NCI-H2081 (cell line): ENCODE measurements around the gene MMP28.

Source experiments
- DNase-seq, 2 experiments: peaks; one replicate each; lab custom pipeline; 2025; lab: John Stamatoyannopoulos, UW

MMP28 gene

DNA sequence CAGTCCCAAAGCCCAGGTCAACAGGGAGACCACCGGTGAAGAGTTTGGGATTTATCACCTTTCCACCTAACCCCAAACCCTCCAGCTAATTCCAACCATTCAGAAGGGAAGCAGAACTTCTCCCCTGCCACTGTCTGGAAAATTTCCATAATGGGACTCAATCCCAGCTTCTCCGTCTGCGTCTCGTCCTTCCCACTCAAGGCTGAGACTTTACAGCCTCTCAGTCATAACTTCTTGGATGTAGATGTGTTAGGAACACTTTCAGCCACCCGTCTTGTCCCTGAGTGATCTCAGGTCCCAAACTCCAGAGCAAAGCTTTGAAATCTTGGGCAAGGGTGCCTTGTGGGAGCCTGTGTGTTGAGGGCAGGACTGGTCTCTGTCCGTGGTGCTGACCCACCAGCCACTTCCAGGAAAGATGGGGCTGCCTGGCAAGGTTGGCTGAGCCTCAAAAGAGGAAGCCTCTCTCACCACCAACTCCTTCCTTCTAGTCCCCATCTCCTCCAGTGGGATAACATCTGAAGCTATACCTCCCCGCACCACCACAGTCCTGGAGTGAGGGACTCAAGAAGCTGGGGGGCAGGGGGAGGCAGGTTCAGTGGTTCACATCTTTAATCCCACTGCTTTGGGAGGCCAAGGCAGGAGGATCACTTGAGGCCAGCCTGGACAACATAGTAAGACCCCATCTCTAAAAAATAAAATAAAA is 51.7 kb downstream of the MMP28 start:
- DNase-seq, result no peak

DNA sequence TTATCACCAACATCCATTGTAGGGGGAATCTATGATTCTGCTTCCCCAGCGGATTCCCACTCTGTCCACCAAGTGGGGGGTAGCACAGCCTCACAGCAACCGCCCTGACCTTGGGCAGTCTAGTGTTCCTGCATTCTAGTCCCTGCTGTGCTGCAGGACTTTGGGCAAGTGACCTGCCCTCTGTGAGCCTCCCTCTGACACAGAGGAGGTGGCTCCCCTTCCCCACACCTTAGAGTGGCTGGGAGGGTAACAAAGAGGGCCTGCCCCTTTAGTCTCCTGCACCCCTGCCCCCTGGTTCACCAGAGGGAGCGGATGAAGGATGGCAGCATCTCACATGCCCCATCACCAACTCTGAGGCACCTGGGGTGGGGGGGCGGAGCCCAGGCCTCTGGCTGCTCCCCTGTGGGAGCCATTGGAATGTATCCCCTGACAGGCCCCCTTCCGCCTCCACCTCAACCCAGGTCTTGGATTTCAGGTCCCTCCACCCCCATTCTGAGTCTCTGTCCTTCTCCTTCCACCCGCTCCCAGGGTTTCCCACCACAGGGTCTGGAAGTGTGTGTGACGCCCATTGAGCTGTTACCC is 52.5 kb downstream of the MMP28 start:
- DNase-seq, result no peak

DNA sequence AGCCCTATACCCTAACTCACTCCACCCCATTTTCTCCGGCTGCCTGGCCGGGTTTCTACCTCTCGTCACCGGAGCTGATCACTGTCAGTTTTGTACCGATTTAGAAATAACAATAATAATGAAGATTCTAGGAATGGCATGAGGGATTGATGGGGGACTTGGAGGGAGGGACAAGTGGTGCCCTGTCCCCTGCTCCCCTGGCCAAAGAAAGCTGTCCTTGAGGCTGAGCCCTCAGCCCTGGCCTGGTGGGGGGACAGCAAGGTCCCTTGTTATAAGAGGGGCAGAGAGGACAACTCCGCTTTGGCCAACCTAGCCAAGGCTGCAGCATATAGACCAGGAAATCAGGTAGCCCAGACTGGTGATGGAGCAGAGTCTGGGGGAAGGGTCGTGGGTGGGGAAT is 52.9 kb downstream of the MMP28 start:
- DNase-seq, result no peak

DNA sequence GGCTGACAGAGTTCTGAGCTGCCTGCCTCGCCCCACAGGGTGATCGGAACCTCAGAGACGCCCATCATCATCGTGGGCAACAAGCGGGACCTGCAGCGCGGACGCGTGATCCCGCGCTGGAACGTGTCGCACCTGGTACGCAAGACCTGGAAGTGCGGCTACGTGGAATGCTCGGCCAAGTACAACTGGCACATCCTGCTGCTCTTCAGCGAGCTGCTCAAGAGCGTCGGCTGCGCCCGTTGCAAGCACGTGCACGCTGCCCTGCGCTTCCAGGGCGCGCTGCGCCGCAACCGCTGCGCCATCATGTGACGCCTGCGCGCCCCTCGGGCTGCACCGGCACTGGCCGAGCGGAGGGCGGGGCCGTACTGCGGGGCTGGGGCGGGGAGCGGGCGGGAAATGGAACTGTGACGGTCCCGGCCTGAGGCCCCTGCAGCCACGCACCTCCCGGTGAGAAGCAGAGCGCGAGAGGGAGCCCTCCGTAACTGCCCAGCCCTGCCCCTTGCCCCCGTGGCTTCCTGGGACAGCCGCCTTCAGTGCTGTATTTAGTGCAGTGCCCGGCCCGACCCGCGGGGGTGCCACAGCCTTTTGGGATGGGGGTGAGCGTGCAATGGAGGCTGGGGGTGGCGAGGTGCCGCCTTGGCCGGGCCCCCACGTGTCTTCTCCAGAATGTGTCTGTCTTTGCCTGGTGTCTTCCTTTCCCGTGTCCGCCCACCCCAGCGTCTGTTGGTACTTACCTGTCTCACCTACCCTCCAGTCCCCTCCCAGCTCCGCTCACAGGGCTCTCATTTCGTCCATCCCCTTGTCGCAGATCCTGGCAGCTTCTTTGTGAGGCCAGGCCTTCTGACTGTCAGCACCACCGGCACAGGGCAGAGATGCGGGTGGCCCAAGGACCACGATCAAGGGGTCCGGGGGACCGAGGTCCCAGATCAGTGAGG is 54.2 kb downstream of the MMP28 start:
- peak; percentile 28 to 35 for DNase-seq

DNA sequence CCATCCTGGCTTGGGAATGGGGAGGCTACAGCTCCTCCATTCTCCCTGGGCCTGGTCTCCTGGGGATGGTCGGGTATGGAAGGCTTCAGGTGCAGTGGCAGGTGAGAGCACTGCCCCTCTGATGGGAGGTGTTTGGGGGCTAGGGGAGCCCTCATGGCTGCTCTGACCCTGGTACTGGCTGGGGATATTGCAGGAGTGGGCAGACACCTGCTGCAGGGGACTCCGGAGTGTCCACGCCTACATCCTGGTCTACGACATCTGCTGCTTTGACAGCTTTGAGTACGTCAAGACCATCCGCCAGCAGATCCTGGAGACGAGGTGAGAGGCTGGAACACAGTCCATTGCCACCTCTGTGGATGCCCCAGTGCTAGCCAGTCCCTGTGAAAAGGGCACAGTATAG is 55.2 kb downstream of the MMP28 start:
- DNase-seq, result no peak

DNA sequence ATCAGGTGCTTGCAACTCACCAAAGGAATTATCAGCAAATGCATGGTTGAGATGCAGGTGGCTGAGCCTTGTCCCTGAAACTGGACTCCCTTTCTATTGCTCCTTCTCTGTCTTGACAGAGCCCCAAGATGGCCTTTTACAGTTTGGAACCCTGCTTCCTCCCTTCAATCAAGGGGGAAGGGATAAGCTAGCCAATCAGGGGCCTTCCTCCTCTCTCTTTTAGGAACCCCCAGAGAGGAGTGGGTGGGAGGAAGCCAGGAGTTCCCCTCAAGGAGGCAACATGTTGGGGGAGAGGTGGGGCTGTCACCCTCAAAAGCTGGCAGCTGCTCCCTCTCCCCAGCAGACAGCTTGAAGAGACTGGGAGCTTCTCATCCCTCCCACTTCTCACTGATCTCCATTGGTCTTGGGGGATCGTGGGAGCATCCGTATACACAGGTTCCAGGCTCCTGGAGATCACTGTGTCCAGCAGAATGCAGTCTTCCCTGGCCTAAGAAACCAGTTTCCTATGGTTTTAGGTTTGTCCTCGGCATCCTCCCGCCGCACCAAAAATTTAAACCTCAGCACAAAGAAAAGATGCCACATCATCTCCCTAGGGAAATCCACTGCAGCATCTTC is 56.8 kb downstream of the MMP28 start:
- DNase-seq, result no peak

DNA sequence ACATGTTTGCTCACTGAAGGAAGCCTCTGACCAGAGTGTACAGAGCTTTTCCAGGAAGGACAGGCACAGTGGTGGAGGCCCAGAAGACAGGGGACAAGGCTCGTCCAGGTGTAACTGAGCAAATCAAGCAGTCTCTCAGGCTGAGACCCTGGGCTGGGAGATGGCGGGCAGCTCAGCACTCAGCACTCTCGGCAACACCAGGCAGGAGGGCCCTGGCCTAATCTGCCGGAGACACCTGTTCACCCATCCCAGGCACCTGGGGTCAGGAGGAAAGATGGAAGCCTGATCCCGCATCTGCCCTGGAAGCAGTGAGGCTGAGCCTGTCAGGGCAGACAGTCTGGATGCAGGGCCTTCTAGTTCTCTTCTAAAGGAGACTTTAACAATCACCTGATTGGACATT is 59.2 kb downstream of the MMP28 start:
- DNase-seq, result no peak

DNA sequence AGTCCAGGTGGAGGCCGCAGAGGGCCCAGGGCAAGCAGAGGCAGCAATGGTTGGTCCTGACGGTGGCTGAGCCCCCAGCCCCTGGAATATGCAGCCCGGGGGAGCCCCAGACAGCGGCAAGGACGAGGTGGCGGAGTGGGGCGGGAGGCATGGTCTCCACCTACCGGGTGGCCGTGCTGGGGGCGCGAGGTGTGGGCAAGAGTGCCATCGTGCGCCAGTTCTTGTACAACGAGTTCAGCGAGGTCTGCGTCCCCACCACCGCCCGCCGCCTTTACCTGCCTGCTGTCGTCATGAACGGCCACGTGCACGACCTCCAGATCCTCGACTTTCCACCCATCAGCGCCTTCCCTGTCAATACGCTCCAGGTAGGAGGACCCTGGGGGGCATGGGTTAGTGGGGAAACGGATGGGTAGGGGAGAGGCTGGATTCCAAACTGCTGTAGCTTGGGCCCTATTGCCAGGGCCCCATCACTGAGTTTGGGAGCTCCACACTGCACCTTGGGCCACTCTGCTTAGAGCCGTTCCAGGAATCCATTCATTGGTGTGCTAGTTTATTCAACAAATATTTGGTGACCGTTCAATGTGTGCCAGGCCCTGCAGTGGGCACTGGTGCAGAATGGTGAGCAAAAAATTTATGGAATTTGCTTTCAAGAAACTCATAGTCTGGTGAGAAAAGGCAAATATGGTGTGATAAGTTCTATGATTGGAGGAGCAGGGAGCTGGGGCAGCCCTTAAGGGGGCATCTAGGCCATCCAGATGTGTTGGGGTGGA is 60.2 kb downstream of the MMP28 start:
- no peak for DNase-seq

DNA sequence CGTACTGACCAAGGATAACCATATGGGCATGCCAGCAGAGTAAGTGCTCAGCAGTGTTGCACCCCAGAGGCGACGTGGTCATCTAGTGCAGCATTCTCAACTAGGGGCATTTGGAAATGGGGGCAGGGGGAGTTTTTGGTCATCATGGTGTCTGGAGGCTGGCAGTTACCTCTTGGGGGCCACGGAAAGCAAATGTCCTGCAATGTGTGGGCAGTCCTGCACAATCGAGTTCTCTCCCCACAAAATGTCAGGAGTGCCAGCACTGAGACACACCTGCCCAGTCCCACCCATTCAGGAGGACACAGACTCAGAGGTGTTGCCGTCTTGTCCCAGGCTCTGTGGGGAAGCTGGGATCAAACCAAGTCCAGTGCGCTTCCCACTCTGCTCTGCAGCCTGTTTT is 61.0 kb downstream of the MMP28 start:
- DNase-seq, result no peak

DNA sequence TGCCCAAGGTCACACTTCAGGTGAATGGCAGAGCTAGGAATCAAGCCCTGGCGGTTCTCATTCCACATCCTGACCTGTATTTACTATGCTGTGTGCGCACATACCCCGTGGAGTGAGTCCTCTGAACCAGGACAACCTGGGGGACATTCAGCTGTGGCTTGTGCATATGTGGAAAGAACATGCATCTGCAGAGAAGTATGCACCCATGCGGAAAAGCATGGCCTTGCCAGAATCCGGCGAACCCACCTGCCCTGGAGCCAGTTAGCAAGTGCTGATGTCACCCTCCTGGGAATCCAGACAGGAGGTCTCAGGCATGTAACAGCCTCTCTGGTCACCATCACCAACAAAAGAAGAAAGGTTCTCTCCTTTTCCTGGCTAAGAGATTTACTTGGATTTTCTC is 62.1 kb downstream of the MMP28 start:
- DNase-seq, result no peak

DNA sequence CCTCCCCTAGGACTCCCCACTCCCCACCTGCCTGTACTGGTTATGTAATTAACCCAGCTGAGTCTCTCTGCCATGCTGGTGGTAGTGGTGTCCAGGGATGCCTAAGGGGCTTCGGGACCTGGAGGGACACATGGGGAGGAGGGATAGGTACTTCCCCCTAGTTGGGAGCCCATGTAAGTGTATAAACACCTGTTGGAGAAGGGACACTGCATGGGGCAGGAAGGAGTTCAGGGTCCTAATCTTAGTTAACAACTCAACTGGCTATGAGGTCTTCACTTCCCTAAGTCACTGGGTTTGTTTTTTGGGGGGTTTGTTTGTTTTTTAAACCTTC is 62.7 kb downstream of the MMP28 start:
- DNase-seq, result no peak

DNA sequence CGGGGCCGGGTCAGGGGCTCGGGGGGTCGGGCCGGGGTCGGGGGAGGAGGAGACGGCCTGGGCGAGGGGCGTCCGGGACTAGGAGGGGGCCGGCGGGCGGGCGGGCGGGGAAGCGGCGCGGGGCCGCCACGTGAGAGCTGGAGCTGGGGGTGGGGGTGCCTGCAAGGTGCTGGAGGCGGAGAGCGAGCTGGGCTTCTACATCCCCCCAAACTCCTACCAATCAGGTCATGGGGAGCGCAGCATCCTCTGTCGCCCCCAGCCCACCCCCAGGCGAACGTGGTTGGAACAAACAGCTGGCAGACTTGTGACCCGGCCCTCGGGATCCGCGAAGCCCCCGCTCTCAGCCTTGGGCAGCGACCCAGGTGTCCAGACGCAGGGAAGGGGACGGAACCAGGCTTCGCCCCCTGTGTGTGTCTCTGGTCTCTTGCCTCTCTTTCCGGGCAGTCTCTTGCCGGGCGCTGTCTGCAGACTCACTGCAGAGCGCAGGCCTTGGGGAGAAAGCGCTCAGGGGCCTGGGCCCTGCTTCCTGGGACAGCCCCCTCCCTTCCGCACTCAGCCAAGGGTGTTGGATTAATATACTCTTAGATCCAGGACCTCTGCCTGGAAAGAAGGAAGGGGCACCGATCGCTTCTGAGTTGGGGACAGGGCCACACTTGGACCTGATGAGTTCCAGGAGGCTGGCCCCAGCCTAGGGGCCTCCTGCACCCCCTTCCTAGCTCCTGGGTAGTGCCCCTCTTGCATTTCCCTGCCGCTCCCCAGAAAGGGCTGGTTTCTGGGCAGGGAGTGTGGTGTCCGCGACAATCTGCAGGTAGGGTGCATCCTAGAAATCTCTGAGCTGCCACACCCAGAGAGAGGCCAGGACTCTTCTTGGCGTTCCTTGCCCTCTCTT is 63.3 kb downstream of the MMP28 start:
- no peak for DNase-seq

DNA sequence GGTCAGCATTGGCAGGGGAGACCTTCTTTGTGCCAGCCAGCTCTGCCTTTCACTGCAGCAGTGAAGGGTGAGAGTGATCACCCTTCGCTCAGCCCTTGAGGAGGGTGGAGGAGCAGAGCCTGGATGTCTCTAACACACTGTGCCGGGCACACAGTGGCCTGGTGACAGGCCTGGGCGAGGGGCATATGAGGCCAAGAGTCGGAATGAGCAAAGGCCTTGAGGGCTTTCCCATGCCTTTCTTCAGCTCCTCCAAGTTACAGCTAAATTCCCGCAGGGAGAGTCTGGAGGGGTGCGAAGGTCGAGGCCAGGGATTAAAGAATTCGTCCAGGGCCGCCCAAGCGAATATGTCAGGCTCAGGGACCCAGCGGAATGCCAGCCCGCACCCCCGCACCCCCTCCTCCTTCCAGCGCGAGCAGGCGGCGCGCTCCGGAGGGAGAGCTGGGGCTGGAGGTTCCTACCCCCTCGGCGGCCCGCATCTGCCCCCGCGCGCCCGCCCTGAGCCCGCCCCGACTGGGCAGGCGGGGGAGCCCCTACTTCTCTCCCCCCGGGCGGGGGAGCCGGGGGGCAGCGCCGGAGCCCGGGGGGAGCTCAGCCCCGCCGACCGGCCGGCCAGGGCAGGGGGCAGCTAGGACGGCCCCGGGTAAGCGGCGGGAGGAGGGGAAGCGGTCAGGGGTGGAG is 64.1 kb downstream of the MMP28 start, which contains the start of gene RASL10B:
Gene RASL10B (plus strand): TSS at position 401 of the 678 bp plus-strand sequence. CDS start 3,546 bp downstream, outside the sequence.
- peak; percentile 62 to 64 for DNase-seq

DNA sequence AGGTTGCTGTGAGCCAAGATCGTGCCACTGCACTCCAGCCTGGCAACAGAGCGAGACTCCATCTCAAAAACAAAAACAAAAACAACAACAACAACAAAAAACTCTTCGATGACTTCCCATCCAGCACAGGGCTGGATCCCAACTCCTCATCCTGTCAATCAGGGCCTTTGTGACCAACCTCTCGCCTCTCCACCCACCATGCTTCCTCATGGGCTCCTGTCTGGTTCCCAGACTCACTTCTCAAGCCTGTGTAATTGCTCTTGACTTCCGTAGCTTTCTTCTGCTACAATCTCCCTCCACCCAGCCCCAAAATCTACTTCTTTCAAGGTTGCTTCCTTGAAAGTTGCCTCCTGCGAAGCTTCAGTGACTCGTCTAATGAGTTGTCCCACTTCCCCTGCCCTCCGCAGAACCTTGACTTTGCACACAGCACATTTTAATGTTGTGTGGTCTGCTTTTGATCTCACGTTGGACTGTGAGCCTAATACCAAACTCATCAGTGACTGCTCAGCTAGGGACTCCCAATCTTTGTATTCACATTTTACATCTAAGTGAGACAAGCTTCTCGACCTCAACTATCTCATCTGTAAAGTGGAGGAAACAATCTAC is 64.9 kb downstream of the MMP28 start:
- DNase-seq, result no peak

DNA sequence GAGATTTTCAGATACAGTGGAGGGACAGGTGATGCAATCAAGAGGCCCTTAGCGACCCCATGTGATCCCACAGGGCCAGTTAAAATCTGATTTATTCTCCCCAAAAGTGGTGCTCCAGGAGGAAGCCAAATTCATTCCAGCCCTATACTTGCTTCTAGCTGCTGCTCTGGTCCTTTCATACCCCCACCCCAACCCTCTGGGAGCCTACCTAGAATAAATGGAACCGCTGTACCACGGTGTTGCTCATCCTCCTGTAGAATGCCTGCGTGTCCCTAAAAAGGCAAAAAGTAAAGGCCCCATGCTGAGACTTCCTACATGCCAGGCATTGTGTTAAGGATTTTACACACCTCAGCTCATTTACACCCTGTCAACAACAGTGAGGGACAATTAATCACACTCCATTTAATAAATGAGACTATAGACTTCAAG is 66.0 kb downstream of the MMP28 start:
- DNase-seq, result no peak

DNA sequence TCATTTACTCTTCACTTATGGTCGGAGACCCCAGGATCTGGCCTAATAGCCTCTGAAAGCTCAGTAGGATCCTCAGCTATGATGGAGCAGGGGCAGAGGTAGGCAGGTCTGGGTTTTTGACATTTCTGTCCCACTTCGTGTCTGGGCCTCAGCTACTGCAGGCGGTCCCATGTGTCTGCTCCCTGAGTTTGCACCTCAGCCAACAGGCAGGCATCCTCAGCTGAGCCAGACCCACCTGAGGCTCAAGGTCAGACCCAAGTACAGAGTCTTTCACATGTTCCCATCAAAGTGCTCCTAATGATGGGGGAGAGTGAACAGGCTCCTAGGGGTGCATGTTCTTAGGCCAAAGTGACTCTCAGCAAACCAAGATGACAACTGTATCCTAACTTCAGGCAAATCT is 66.9 kb downstream of the MMP28 start:
- no peak for DNase-seq

DNA sequence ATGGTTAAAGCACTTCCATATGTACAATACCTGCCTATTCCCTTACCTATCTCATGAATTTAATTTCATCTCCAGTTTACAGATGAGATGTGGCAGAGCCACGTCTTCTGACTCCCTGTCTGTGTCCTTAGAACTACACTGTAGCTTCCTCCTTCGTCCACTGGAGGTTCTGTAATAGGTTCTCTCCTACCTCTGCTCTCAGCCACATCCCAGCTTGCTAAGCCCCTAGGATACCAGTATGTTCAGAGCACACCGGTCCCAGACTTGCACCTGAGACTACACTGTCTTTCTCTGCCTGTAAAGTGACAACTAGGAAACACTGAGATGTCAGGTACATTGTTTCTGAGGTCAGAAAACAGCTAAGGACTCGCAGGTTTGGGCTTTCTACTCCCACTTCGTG is 67.8 kb downstream of the MMP28 start:
- DNase-seq, result no peak

DNA sequence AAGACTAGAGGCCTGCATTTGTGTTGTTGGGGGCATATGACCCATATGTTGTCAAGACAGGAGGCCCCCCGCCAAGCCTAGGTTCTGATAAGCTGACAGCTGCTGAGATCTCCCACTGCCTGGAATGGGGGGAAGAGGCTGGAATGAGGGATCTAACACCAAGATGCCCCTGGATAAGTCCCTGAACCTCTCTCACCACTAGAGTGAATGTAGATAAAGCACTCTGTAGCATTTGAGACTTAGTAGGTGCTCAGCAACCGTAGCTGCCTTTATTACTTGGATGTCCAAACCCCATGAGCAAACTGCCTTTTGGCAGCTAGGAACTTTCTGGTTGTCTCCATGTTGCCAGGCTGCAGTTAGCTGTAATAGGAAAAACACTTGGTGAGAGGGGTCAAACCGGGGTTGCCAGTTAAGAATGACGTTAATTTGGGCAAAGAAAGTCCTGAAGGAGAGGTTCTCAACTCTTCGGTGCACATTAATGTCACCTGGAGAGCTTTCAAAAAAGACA is 68.4 kb downstream of the MMP28 start:
- DNase-seq, result no peak
